ENCODE measurements around the gene CCDC102B.

Gene CCDC102B

DNA sequence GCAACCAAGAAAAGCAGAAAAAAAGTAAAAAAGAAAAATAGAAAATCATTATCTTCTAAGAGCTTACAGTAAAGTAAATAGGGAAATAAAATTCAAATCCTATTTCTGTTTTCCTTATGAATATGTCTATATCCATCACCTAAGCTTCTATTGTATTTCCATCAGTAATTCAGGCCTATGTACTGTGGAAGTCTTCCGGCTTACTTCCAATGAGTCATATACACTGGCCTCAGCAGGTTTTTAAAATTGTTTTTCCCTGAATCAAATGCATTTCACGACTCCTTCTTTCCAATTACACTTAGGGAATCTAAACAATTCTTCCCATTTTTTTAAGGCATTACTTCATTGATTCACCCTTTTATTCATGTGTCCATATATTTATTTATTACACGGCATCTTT, 164.7 kb downstream of the CCDC102B start:
- no peak for DNase-seq (ENCODE audit: extremely low spot score)
- ChIA-PET POLR2A (no interaction called here), CTCF (no interaction called here)
- TF ChIP-seq, protein P1, sequence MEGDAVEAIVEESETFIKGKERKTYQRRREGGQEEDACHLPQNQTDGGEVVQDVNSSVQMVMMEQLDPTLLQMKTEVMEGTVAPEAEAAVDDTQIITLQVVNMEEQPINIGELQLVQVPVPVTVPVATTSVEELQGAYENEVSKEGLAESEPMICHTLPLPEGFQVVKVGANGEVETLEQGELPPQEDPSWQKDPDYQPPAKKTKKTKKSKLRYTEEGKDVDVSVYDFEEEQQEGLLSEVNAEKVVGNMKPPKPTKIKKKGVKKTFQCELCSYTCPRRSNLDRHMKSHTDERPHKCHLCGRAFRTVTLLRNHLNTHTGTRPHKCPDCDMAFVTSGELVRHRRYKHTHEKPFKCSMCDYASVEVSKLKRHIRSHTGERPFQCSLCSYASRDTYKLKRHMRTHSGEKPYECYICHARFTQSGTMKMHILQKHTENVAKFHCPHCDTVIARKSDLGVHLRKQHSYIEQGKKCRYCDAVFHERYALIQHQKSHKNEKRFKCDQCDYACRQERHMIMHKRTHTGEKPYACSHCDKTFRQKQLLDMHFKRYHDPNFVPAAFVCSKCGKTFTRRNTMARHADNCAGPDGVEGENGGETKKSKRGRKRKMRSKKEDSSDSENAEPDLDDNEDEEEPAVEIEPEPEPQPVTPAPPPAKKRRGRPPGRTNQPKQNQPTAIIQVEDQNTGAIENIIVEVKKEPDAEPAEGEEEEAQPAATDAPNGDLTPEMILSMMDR (IDR thresholded peaks at IDR 0.05; ENCODE audit: control extremely low read depth, extremely low read depth, low read depth, missing control alignments), result no peak

DNA sequence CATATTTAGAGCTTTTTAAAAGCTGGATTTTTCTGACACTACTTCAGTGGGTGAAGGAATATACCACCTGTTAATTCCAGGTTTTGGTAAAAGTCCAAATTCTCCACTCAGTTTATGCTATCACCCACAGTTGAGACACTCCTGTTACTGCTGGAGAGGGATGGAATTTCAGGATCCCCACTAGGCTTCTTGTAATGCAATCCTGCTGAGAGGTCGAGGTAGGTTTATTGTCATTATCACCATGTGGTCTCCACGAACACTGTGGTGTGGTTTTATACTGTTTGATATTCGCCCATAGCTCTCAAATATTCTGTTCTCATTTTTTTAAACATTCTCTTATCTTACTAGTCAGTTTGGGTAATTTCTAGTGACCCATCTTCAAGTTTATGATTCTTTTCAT, 167.9 kb downstream of the CCDC102B start:
- POLR2A ChIA-PET, result no interaction called here
- no peak for DNase-seq (ENCODE audit: extremely low spot score)
- TF ChIP-seq, protein P1 (IDR thresholded peaks at IDR 0.05; ENCODE audit: control extremely low read depth, extremely low read depth, low read depth, missing control alignments), result no peak
- CTCF ChIA-PET, result no interaction called here

DNA sequence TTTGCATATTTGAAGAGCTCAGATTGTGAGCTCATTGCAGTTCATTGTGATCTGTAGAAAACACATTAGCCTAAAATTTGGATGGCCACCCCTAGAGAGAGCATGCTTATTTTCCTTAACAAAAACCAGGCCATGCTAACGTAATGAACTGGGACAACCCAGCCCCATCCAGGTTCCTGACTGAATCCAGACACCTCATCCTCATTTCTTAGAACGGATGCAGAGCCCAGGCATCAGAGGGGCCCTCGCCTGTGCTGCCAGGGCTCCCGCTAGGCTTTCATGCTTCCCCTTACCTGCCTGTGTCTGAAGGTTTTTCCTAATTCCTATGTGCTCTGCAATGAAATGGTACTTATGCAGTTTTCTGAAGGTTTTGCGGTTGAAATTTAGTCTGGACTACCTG, 171.1 kb downstream of the CCDC102B start:
- ChIA-PET POLR2A (no interaction called here), CTCF (no interaction called here)
- TF ChIP-seq, protein P1 (IDR thresholded peaks at IDR 0.05; ENCODE audit: control extremely low read depth, extremely low read depth, low read depth, missing control alignments), result no peak
- no peak for DNase-seq (ENCODE audit: extremely low spot score)

DNA sequence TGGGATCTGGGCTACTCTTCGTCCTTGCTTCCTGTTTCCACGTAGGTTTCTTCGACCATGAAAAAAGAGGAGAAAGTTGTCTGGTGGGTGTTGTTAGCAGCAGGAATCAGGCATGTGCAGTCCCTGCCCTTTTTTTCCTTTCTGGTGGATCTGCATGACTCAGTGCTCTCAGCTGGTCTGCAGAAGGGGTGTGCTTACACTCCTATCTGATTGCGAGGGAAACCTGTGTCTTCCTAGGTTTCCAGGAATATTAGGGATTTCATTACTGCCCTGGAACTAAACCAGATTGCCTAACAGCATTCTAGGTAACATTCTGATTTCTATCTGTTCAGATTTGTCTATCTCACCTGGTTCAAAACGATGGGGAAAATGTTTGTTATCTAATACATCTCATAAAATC, 174.3 kb downstream of the CCDC102B start:
- ChIA-PET CTCF (no interaction called here), POLR2A (no interaction called here)
- TF ChIP-seq, protein P1 (IDR thresholded peaks at IDR 0.05; ENCODE audit: control extremely low read depth, extremely low read depth, low read depth, missing control alignments), result no peak
- no peak for DNase-seq (ENCODE audit: extremely low spot score)

DNA sequence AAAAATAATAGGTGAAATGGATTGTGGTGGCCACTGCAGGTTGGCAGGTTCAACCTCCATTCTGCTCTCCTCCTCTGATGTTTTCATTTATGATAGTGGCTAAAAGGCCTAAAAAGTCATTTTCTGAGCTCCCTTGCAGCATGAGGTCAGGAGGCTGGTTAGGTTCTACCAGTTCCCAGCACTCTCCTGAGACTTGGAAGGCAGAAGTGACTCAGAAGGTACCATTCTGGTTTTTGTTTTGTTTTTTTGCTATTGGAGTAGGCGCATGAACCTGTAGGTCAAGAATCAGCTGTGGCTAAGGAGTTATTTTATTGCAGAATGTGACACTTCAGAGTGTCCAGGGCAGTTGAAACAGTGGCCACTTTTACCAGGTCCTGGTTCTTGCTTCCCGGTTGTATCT, 181.9 kb downstream of the CCDC102B start:
- DNase-seq (ENCODE audit: extremely low spot score), result no peak
- CTCF ChIA-PET, result interaction anchor here (0.7 to 1.2 kb wide), 2 partner anchors 8 to 13 kb away, joined by 3 to 6 read pairs; no protein-coding TSS in a partner anchor
- TF ChIP-seq, protein P1 (IDR thresholded peaks at IDR 0.05; ENCODE audit: control extremely low read depth, extremely low read depth, low read depth, missing control alignments), result no peak
- POLR2A ChIA-PET, result no interaction called here

DNA sequence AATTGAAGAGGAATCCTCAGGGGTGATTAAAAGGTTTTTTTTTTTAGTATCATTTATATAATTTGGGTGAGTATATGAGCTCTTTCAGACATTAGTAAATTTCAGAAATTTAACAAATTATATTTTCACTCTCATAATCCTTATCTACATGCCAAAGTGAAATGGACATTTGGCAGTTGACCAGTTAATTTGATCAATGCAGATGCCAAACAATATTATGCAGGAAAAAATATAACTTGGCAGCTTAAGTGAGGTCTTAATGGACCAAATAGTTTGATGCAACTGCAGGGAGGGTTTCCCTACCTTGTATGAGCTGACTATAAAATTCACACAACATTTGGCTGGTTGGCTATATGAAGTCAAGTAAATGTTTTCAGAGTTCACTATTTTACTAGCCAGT, 185.2 kb downstream of the CCDC102B start:
- POLR2A ChIA-PET, result no interaction called here
- no peak for DNase-seq (ENCODE audit: extremely low spot score)
- TF ChIP-seq, protein P1 (IDR thresholded peaks at IDR 0.05; ENCODE audit: control extremely low read depth, extremely low read depth, low read depth, missing control alignments), result no peak
- CTCF ChIA-PET, result no interaction called here

DNA sequence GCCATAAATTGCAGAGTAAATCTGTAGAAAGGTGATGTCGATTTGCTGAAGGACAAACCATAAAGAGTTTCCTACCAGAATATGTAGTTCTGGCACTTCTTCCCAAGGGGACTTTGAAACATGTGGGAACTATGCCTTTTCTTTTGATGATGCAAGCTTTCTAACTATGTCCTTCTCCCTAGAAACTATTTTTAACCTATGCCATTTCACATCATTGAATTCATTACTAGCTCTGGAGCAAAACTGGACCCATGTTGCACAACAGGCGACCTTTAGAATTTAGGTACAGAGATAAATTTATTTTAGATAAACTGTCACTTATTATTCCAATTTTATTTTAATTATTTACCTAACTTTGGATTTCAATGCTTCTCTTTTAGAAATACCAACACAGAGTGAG, 186.5 kb downstream of the CCDC102B start:
- TF ChIP-seq, protein P1 (IDR thresholded peaks at IDR 0.05; ENCODE audit: control extremely low read depth, extremely low read depth, low read depth, missing control alignments), result no peak
- POLR2A ChIA-PET, result no interaction called here
- CTCF ChIA-PET, result interaction anchor here (0.9 to 1.8 kb wide), 4 partner anchors 8 to 30 kb away, joined by 3 to 5 read pairs (median 4); no protein-coding TSS in a partner anchor
- DNase-seq (ENCODE audit: extremely low spot score), result no peak
